Sigmoid colon (tissue), 7 donors: Measurements from ENCODE around the gene SYTL2. TPM values are rescaled to one million over a fixed set of nuclear protein-coding genes. Genes with fewer than 3 reads are reported as not detected.

Experiments used
- DNase-seq: peaks from one replicate; pipeline ENCODE4 v3.0.0-alpha.2; 2019
- H3K27ac ChIP-seq, 4 donors: fragments of 200-600 bp; sonication (generic); one replicate each; pipeline ENCODE4 v1.5.1; 2016 to 2019; ENCODE audit warnings: mild to moderate bottlenecking in 1 of 4
- H3K27me3 ChIP-seq, 3 donors: fragments of 200-600 bp; sonication (generic); one replicate each; pipeline ENCODE4 v1.5.1; 2019; ENCODE audit warnings: mild to moderate bottlenecking in 1 of 3
- H3K36me3 ChIP-seq, 4 donors: fragments of 200-600 bp; sonication (generic); one replicate each; pipeline ENCODE4 v1.5.1; 2016 to 2019
- H3K4me1 ChIP-seq, 4 donors: fragments of 200-600 bp; sonication (generic); one replicate each; pipeline ENCODE4 v1.5.1; 2017 to 2019
- H3K4me3 ChIP-seq, 4 donors: fragments of 200-600 bp; sonication (generic); one replicate each; pipeline ENCODE4 v1.5.1; 2017 to 2019; ENCODE audit warnings: mild to moderate bottlenecking in 2 of 4, moderate library complexity in 1 of 4
- H3K9me3 ChIP-seq, 4 donors: fragments of 200-600 bp in 3 of 4; sonication (generic) in 3 of 4; one replicate each; pipeline versions ENCODE4 v1.5.1 to v1.6.1; 2013 to 2019
- CTCF ChIP-seq, 4 experiments: fragments of 450-650 bp in 3 of 4; fragments of 200-600 bp in 1 of 4; IDR thresholded peaks; one replicate each; pipeline ENCODE4 v1.5.1; 2016 to 2019; ENCODE audit warnings: antibody characterized with exemption in 4 of 4, mild to moderate bottlenecking in 3 of 4, moderate library complexity in 2 of 4
- EP300 ChIP-seq, 4 donors: sonication (generic); formaldehyde crosslinking; IDR thresholded peaks; one replicate each; pipeline ENCODE4 v1.6.1; 2017; ENCODE audit warnings: antibody characterized with exemption in 4 of 4
- POLR2A ChIP-seq, 2 donors: fragments of 450-650 bp; IDR thresholded peaks; one replicate each; pipeline ENCODE4 v1.6.1; 2016; ENCODE audit warnings: antibody characterized with exemption in 2 of 2, mild to moderate bottlenecking in 2 of 2, moderate library complexity in 2 of 2
- POLR2AphosphoS5 ChIP-seq, 4 donors: sonication (generic); formaldehyde crosslinking; IDR thresholded peaks; one replicate each; pipeline ENCODE4 v1.6.1; 2017; ENCODE audit warnings: antibody characterized with exemption in 4 of 4
- WGBS, 2 donors: extraction: QIAGEN DNeasy Blood & Tissue Kit; methylation state at CpG; one replicate each; pipeline ENCODE4 v1.1.7; 2013; 5-methylcytosine and 5-hydroxymethylcytosine counted together
- intact Hi-C: fragments of 100-400 bp; cut with DNase I; formaldehyde crosslinking; loops from one replicate; pipeline ENCODE4 v1.15.1; 2023
- polyA plus RNA-seq, 3 donors: library from polyadenylated mRNA; stranded (reverse); fragments of 200-250 nt; gene quantifications; one replicate each; pipeline ENCODE4 v1.2.3, GENCODE V29; 2013
- total RNA-seq, 4 donors: library from RNA; depleted of rRNA; stranded (reverse); fragments of >200 nt; gene quantifications; one replicate each; pipeline ENCODE4 v1.1.0, GENCODE V29; 2016
- donor health status: healthy with polysubstance abuse.
- donor health status: Bipolar disorder and iron deficiency.
- donor health status: healthy.

Gene SYTL2
- total and polyA plus RNA-seq, 7 donors, result 9.0 to 104 (median 30.2) TPM

DNA sequence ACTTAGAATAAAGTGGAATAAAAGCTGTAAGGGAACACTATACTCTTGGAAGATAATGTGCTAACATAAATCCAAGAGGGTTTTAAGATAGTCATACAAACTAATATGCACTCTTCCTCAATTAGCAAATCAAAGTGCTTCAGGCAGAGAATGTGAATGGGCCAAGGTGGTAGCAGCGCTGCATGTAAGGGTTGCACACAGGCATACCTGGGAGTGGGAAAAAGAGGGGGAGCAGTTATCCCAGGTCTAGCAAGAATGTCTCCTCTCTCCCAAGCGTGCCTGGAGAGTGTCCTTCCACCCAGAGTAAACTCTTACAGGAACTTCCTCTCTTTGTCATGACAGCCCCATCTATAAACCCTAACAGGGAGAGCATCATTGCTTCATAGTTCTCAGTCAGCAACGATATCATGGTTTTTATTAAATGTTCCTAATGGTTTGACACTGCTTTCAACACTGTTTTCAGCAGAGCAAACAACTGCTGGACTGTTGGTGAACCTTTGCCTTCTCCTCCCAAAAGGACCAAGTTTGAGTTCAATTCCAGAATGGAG, 61.6 kb downstream of the SYTL2 start:
- no peak for TF ChIP-seq POLR2A (IDR thresholded peaks at IDR 0.05)
- no peak for TF ChIP-seq POLR2AphosphoS5 (IDR thresholded peaks at IDR 0.05)
- TF ChIP-seq EP300 (IDR thresholded peaks at IDR 0.05), result no peak
- TF ChIP-seq CTCF (IDR thresholded peaks at IDR 0.05), result no peak
- intact Hi-C loops, result no loop called here
- no peaks in the 10 kb centered on the region for H3K36me3 ChIP-seq
- H3K4me1 ChIP-seq, result no peaks in the 10 kb centered on the region
- no peak overlapping the region for H3K4me3 ChIP-seq
- DNase-seq, result no peak
- no peaks in the 10 kb centered on the region for H3K9me3 ChIP-seq
- no peaks in the 10 kb centered on the region for H3K27me3 ChIP-seq
- H3K27ac ChIP-seq, result no peak overlapping the region
- 83 to 87% methylated on average over 3 of the region's 3 CpGs for WGBS, 2 donors

DNA sequence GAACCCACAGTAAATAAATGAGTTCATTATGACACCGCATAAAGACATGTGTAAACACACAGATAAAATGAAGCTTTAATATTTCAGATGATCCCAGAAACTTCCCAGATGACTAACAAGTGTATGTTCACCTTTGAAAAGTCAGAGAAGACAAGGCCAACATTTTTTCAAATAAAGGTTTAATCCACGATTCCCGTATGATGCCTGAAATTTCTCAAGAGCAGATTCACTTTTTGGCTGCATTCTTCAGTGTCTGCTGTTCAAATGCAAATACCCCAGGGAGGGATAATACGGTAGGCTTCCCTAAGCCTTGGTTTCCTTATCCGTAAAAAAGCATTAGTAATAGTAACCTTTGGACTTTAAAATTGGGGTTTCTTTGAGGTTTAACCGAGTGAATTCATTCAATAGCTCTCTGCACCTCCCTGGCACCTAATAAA, 62.5 kb downstream of the SYTL2 start:
- WGBS, 2 donors, result 83 to 87% methylated on average over 6 of the region's 6 CpGs
- Histone ChIP-seq H3K27me3 (no peaks in the 10 kb centered on the region), H3K36me3 (no peaks in the 10 kb centered on the region), H3K9me3 (no peaks in the 10 kb centered on the region), H3K4me1 (no peaks in the 10 kb centered on the region), H3K4me3 (no peak overlapping the region), H3K27ac (no peak overlapping the region)
- no peak for DNase-seq
- intact Hi-C loops, result no loop called here
- no peak for TF ChIP-seq POLR2A (IDR thresholded peaks at IDR 0.05)
- TF ChIP-seq CTCF (IDR thresholded peaks at IDR 0.05), result no peak

DNA sequence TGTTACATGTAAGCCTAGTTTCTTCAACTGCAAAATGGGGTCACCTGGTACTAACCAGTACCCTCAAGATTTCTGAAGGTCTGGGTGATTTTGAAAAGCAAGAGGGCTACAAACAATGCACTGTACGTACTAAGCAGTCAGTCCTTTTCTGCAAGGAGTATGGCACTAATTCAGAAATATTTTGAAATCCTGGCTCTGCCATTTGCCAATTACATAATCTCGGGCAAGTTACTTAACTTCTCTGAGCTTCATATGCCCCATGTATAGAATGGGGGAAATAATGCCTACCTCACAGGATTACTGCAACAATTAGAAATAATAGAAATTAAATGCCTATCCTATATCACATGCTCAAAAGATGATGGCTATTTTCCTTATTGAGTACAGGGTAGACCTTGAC, 64.3 kb downstream of the SYTL2 start:
- no peaks in the 10 kb centered on the region for H3K36me3 ChIP-seq
- H3K4me1 ChIP-seq, result no peaks in the 10 kb centered on the region
- H3K27me3 ChIP-seq, result no peaks in the 10 kb centered on the region
- H3K9me3 ChIP-seq, result no peaks in the 10 kb centered on the region
- TF ChIP-seq POLR2A (IDR thresholded peaks at IDR 0.05), result no peak
- TF ChIP-seq POLR2AphosphoS5 (IDR thresholded peaks at IDR 0.05), result no peak
- no peak for TF ChIP-seq EP300 (IDR thresholded peaks at IDR 0.05)
- no peak for TF ChIP-seq CTCF (IDR thresholded peaks at IDR 0.05)
- WGBS, 2 donors, result 92% methylated on average over 2 of the region's 2 CpGs
- no peak for DNase-seq
- H3K4me3 ChIP-seq, result no peak overlapping the region
- intact Hi-C loops, result no loop called here
- H3K27ac ChIP-seq, result no peak overlapping the region

GRCh38 chr11:85745626-85746025, 65.3 kb downstream of the SYTL2 start:
- no peak for DNase-seq
- WGBS, 2 donors, result 11 to 47% methylated on average over 3 of the region's 3 CpGs
- intact Hi-C loops, result no loop called here

More at GRCh38 chr11:85745626-85746025, 65.3 kb downstream of the SYTL2 start:
- Histone ChIP-seq H3K36me3 (no peaks in the 10 kb centered on the region), H3K9me3 (no peaks in the 10 kb centered on the region), H3K27me3 (no peaks in the 10 kb centered on the region), H3K4me1 (no peaks in the 10 kb centered on the region), H3K27ac (no peak overlapping the region), H3K4me3 (no peak overlapping the region)
- TF ChIP-seq POLR2AphosphoS5 (IDR thresholded peaks at IDR 0.05), result no peak
- no peak for TF ChIP-seq EP300 (IDR thresholded peaks at IDR 0.05)
- no peak for TF ChIP-seq POLR2A (IDR thresholded peaks at IDR 0.05)
- no peak for TF ChIP-seq CTCF (IDR thresholded peaks at IDR 0.05)
